ENCODE measurements around the gene PLCB1.

PLCB1 gene

DNA sequence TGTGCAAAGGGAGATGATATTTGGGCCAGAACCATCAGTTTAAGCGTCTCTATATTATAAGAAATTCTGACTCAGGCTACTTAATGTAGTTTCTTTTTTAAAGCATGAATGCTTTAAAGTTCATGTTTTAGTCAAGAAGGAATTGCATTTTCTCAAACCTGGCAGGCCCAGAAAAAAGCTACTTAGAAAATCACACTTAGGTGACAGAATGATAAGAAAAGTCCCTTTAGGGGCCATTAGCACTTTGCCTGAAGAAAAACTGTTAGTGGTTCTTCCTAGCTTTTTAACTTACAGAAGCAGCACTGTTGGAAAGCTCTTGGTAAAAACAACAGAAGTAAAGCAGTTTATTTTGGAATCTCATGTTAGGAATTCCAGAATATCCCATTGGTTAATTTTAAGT is 387.8 kb downstream of the PLCB1 start:
- no peak for DNase-seq

- no peak for DNase-seq
These were observed 390.1 kb downstream of the PLCB1 start for GRCh38 chr20:8522168-8522567.

DNA sequence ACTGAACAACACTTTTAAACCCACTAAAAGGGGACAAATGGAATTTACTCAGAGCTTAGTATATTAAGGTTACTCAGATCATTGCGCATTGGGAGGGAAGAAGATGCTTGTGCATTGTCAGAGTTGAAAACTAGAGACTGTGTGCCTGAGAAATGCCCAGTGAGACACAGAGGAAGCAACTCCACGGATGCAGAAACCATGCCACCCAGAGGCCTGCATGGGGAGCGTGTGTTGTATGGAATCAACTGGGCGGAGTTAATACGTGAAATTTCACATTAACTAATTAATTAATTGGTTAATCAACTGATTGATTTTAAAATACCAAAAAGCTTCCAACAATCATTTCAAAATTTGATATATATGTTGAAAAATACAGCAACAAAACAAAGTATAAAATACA is 391.6 kb downstream of the PLCB1 start:
- DNase-seq, result no peak

DNA sequence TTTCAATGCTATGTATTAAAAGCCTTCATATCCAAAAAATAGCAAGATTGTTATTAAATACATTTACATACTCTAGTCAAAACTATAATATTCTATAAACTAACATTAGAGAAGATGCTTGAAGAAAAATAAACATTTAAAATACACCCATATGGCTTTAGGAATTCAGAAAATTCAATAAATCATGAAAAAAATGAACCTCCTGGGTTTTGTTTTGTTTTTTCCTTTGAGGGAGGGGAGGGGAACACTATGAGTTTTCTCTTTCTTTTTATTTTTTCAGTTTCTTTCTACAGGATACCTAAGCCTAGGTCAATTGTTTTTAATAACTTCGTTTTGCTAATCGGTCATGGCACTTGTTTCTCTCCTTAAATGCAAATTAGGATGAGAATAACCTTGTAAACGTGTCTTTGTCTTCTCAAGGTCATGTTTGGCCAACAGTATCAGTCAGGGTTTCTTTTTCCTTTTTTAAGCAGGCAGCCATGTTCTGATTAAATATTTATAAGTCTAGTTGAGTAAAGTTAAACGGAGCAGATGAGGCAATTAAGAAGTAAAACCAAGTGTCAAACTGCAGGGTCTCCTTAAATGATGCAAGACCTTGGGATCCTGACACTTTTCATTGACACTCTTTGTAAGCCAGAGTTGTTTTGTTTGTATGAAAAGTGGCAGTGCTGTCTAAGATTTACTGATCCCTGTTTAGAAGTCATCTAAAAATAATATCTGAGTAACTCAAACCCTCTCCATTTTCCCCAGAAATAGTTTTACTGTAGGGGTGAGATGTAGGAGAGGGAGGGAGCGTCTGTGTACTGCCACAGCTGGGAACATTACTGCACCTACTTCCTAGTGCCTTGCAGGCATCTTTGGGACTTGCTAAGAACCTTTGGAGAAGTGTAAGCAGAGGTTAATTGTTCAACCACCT is 392.3 kb downstream of the PLCB1 start:
- no peak for DNase-seq

GRCh38 chr20:8525017-8525343 is 392.9 kb downstream of the PLCB1 start:
- DNase-seq, result no peak

DNA sequence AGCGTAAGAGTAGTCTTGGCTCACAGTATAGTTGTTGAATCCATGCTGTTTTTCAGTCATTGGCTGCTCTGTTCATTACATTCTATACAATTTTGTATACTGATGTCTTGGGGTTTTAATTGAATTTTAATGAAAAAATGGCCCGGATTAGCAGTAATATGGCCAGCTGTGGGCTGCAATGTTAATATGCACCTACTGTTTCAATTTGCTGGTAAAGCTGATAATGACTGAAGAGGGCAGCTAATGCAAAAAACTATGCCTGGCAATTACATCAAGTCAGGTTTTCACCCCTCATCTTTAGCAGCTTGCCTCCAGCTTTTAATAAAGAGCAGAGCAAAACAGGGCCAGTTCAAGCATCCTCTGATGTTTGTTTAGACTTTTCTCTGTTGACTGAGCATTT is 394.5 kb downstream of the PLCB1 start:
- no peak for DNase-seq

DNA sequence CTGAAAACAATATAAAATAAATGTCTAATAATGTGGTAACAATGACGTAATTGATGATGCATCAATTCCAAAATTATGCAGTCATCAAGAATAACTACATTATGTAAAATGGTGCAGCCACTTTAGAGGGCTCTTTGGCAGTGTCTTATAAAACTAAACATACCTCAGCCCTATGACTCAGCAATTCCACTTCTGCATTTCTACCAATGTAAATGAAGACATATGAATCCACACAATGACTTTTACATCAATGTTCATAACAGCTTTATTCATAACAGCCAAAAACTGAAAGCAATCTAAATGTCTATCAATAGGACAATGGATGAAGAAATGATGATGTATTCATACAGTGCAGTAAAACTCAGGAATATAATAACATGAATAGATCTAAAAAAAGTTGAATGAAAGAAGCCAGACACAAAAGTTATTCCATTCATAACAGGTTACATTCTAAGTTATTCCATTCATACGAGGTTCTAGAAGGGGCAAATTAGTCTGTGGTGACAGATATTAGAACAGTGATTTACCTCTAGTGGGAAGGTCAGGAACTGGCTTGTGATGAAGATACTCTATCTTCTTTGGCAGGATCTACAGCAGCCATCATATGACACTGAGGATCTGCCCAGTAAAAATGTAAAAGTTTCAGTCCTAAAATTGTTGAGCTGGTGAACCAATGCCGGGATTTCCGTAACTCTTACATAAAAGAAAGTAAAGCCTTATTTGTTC is 396.1 kb downstream of the PLCB1 start:
- DNase-seq, result no peak

DNA sequence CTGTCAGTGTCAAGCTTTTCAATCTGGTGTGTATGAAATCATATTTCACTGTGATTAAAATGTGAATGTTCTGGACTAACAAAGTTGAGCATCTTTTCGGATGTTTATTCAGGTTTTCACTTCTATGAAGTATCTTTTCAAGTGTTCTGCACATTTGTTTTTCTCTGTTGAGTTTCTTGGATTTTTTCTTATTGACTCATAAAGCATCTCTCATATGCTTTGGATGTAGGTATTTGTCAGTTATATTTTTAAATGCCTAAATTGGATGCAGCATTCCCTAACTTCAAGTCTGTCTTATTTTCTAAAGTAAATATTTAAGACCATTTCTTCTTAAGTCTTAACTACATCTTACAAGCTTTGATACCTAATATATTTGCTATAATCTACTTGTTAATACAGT is 398.0 kb downstream of the PLCB1 start:
- DNase-seq, result no peak

DNA sequence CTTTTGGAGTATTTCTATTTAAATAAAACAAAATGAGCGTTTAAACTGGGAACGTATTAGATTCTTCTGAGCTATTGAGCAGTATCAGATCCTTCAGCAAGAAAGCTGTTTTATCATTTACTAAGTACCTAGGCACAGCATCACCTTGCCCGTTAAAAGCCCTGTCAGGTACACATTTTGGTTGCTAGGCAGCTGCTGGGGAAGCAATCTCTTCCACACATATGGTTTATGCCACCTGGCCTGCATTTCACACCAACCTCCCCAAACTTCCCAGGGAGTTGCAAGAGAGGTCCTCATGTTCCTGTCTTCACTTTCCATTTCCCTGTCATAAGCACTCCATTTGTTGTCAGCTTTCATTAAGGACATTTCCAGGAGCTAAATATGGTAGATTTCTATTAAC is 400.1 kb downstream of the PLCB1 start:
- DNase-seq, result no peak

DNA sequence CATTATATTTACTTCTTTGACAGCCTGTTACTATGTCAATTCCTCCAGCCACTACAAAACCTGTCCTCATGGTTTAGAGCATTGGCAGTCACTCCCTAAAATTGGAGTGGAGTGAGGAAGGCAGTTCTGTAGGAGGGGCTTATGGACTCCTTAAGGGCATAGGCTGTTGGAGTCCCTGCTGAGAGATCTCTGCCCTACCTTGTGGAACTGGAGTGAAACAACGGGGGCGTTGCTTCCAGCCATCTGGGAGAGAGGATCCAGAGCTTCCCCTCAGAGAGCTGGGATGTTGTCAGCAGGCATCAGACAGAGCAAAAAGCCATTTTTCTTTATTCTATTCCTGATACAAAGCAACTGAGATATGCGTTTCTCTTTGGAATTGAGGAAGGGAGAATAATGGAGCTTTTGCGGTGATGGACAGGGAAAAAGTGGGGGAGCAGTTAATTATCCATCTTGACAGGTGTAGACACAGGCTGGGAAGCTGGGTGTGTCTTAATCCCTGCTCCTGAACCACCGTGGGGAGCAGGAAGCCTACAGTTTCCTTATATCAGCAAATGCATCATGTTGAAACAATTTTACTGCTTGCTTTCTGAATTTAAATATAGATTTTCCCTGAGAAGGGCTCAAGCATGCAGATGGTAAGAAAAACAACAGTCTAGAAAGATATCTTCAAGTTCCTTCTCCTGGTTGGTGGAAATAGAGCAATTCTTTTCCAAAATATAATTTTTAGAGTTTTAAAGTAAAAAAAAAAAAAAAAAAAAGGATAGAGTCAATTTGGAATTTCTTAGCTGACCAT is 402.5 kb downstream of the PLCB1 start:
- no peak for DNase-seq

DNA sequence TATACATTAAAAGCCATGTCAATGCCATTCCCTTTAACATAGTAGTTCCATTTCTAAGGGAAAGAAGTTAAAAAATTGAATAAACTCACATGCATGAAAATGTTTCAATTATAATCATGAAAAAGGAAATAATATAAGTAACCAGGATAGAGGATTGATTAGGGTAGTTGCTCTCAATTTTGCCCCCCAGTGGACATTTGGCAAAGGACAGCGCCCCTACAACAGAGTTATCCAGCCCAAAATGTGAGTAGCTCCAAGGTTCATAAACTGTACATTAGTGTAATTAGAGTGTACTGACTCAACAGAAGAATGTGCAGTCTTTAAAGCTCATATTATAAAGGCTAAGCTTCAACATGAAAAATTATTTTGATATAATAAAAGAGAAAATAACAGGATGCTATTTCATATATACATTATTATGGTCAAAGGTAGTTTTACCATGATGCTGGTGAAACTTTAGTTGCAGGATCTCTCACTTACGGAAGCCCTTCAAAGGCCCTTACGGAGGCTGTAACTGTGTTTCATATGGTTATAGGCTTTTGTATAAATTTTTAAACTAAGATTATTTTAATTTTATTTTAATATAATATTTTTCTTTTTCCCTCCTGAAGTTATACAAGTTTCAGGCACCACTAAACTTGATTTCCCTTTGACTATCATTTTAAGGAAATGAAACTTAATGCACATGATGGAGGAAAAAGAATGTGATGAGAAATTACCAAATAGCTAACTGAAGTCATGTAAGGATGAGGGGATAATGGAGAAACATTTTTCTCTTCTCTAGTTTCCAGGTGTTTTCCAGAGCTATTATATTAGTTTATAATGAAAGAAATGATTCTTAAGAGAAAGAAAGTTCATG is 403.6 kb downstream of the PLCB1 start:
- DNase-seq, result peak; percentile 17 to 20

GRCh38 chr20:8536262-8536618 is 404.2 kb downstream of the PLCB1 start:
- no peak for DNase-seq

GRCh38 chr20:8540466-8540865 is 408.4 kb downstream of the PLCB1 start:
- DNase-seq, result no peak

GRCh38 chr20:8542110-8542486 is 410.0 kb downstream of the PLCB1 start:
- DNase-seq, result no peak

- DNase-seq, result no peak
These were observed 413.1 kb downstream of the PLCB1 start for GRCh38 chr20:8545212-8545611.

DNA sequence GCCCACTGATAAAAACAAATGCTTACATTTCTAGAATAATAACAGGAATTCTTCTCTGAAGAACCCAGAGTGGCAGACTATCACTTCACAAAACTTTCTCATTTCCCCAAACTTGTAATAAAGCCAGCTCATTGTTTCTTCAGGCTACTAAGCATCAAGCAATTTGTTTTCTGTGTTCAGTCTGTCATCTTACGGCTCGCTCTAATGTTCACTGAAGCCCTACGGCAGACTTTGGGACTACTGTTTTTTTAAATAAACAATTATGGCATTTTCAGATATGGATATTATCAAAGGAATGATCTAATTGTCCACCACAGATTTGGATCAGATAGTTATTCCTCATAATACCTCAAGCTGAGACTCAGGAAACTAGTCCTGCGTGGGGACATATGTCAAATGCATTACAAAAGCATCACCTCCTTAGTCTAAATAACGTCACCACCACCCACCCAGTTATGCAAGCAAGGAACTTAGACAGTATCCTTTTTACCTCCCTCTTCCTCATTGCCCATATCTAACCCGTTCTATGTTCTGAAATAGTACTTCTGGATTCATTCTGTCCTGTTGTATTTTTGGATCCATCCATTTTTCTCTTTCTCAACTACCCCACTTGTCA is 415.1 kb downstream of the PLCB1 start:
- no peak for DNase-seq

GRCh38 chr20:8547968-8548588 is 416.0 kb downstream of the PLCB1 start:
- no peak for DNase-seq

DNA sequence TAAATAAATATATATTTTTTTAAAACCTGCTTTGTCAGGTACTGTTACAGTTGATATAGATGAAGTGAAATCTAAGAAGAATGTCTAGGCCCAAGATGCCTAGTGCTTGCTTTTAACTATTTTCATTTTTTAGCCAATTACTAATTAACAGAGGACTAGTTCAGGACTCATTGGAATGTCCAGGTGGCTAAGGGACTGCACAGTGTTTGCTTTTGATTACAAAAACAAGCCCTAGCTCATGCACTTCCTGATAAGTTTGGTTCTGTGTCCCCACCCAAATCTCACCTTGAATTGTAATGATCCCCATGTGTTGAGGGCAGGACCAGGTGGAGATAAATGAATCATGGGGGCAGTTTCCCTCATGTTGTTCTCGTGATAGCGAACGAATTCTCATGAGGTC is 417.1 kb downstream of the PLCB1 start:
- no peak for DNase-seq

DNA sequence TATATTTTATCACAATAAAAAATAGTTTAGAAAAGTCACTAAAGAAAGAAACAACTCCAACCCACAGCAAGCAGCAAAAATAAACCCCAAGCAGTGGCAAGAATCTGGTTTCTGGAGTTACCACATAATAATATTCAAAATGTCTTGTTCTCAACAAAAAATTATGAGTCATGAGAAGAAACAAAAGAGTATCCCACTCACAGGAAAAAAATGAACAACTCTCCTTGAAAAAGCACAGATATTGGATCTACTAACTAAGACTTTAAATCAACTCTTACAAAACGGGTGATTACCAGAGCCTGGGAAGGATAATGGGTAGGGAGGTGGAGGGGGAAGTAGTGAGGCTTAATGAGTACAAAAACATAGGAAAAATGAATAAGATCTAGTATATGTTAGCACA is 425.6 kb downstream of the PLCB1 start:
- no peak for DNase-seq

DNA sequence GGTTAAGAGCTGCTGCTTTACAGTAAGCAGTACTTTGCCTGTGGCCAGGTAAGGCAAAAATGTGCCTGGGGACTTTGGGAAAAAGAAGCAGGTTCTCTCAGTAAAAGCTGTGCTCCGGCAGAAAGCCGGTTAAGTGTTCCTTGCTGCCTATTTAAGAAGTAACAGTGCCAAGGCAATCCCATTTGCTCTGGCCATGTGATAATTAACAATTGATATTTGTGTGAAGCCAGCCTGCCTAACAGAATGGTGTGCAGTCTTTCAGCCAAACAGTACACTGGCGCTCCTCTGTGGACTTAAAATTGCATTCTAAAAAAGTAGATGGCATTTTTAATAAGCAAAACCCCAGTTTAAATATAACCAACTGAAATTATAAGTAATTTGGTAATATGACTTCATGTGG is 430.3 kb downstream of the PLCB1 start:
- DNase-seq, result no peak

DNA sequence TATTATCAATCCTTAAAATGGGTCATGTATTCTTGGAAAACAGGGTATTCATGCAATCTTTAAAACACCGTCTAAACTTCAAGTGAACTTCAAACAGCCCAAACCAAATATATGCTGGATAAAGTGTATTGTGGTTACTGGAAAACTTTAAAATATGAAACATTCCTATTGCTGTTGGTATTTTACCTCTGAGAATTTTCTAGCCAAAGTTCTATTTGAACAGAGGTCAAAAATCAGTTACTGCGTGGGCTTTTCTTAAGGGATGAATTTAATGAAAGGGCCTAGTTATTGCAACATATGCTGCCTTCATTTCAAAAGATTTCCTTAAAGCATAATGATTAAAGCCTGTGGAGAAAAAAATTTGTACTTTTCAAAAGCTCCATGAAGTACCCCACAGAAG is 436.0 kb downstream of the PLCB1 start:
- DNase-seq, result no peak

DNA sequence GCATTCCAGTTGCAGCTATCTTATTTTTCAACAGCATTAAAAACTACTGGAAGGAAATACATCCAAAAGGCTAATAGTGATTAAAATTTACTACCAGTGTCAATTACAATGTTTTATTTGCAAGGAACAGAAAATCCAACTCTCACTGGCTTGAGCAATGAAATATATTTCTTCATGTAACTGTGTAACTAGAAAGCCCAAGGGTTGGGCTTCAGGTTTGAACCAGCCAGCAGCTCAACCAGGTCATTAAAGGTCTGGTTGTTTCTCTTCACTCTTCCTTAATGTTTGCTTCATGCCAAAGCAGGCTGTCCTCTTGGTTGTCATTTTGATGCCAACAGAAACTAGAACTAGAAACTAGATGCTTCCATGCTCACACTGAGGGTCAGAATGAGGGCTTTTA is 437.7 kb downstream of the PLCB1 start:
- no peak for DNase-seq
